GM18867 (cell line): ENCODE results near the gene MUTYH.
"Not testable (repeated sequence)": the region's sequence is repeated elsewhere in the genome, so short reads cannot be mapped to it uniquely, and the experiment has no call there.

ENCODE experiments used
- ATAC-seq: cut with Tn5 transposase; IDR thresholded peaks from one replicate; pipeline ENCODE4 v1.9.1; 2021; ENCODE audit warnings: mild to moderate bottlenecking, moderate library complexity; ENCODE audit not compliant: unreplicated experiment

The MUTYH gene

GRCh38 chr1:45339789-45340558 lies at the start of gene MUTYH, which contains the start of gene TOE1:
TSS of gene MUTYH (minus strand) at chr1:45340440. CDS start at chr1:45334505, 5,935 bp downstream.
TSS of gene TOE1 (plus strand) at chr1:45340170. CDS start at chr1:45340253, 83 bp downstream.
- peak; percentile 82 for ATAC-seq

GRCh38 chr1:45386219-45386618 lies 46.0 kb upstream of the MUTYH start:
- ATAC-seq, result no peak

DNA sequence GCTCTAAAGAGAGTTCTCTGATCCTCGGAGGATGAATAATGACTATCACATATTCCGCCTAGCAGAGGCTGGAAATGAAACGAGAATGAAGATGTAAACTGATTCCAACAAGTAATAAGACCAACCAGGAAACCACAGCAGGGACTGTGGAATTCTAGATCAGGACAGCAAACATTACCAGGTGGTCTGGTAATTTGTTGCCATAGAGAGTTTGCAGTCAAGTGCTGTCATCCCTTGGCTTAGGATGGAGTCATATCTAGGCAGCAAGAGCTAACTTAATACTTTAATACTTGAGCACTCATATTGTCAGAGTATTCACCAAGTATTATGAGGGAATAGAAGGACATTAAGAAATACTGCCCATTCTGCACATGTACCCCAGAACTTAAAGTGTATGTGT lies 45.1 kb upstream of the MUTYH start:
- no peak for ATAC-seq

GRCh38 chr1:45384213-45384612 lies 44.0 kb upstream of the MUTYH start:
- ATAC-seq, result not testable (repeated sequence)

- ATAC-seq, result no peak
These were observed 43.0 kb upstream of the MUTYH start for GRCh38 chr1:45383191-45383590.

DNA sequence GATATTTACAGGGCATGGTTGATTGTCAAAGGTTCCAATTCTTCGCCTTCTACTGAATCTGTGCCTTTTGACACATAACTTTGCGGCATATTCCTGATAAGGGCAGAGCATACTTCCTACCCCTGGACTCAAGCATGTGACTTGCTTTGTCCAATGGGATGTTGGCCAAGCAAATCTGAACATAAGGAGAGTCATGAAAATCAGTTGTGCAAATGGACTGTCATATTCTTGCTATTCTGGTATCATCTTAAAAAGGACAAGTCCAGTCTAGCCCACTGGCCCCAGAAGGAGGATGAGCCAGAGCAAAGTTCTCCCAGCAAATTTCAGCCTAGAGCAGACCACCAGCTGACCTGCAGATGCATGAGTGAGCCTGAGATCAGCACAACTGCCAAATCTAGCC lies 41.0 kb upstream of the MUTYH start:
- no peak for ATAC-seq

DNA sequence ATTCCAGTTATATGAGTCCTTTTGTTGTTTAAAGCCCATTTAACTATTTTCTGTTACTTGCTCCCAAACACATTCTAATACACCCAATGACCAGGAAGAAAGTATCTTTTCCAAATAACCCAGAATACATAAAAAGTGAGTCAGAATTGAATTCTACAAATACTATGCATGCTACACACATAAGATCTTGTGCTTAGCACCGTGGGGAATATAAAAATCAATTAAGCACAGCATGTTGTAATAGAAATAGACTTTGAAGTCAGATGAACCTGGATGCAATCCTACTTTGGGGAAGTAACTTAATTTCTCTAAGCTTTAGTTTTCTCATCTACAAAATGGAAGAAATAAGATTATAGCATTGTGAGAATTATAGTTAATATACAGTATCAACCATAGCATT lies 40.5 kb upstream of the MUTYH start:
- no peak for ATAC-seq

DNA sequence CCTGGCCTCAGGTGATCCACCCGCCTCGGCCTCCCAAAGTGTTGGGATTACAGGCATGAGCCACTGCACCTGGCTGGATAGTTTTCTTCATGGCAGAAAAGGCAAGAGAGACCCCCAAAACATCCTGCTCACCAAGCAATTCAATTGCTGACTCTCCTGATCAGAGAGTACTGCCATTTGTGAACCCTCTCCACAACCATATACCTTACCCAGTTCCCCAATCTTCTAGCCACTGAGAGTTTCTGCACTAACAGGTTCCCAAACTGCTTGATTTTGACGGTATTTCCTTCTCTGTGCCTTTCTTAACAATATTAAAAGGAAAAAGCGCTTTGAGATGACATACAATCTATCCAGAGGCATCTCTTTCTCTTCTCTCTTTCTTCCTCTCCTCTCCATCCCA lies 39.9 kb upstream of the MUTYH start:
- no peak for ATAC-seq

- ATAC-seq, result no peak
These were observed 39.3 kb upstream of the MUTYH start for GRCh38 chr1:45379524-45379923.

GRCh38 chr1:45378184-45378583 lies 37.9 kb upstream of the MUTYH start:
- ATAC-seq, result no peak

- no peak for ATAC-seq
These were observed 35.2 kb upstream of the MUTYH start for GRCh38 chr1:45375104-45376090.

DNA sequence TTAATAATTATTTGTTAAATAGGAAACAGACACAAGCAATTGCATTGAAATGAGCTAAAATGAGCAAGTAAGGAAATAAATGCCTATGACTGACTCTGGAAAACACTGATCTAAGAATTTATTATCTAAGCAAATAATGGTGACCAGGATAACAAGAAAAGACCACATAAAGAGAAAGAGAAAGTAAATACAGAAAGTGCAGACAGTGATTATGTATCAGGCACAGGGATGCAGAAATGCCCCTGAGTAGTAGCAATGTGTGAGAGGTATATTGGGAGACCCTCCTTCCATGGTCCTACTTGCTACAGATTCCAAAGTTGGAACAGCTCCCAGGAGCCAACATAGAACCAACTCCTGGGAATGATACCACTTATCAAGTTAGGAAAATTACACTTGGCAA lies 33.3 kb upstream of the MUTYH start:
- no peak for ATAC-seq

DNA sequence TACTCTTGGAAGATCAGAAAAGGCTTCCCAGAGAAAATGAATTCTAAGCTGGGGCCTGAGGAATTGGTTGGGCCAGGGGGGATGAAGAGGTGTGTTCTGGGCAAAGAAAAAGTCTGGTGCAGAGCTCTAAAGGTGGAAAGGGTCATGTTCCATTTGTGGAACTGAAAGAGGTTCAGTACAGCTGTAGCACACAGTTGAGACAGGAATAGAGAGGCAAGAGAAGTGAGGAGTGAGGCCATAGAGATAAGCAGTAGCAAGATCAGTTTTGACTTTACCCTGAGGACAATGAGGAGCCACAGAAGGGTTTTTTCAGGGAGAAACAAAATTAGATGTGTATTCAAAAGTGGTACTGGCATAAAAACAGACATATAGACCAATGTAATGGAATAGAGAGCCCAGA lies 30.3 kb upstream of the MUTYH start:
- ATAC-seq, result peak; percentile 79

DNA sequence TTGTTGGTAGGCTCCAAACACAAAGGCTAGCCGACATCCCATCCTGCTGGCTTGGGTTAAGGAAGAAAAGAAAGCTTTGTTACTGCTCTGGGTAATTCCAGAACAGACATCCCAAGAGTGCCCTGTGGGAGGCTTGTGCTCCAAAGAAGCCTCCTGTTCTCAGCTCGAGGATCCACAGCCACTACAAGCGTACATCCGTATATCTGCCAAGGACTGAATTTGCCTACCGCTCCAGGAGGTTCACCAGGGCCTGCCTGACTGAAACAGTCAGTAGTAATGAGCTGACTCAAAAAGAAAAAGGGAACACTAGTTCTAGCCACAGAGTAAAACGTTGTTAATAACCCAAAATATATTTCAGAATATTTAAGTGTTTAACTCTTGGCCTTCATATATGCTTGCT lies 24.8 kb upstream of the MUTYH start:
- peak; percentile 78 for ATAC-seq

- no peak for ATAC-seq
These were observed 24.1 kb upstream of the MUTYH start for GRCh38 chr1:45364294-45364693.

- ATAC-seq, result not testable (repeated sequence)
These were observed 20.7 kb upstream of the MUTYH start for GRCh38 chr1:45360981-45361380.

DNA sequence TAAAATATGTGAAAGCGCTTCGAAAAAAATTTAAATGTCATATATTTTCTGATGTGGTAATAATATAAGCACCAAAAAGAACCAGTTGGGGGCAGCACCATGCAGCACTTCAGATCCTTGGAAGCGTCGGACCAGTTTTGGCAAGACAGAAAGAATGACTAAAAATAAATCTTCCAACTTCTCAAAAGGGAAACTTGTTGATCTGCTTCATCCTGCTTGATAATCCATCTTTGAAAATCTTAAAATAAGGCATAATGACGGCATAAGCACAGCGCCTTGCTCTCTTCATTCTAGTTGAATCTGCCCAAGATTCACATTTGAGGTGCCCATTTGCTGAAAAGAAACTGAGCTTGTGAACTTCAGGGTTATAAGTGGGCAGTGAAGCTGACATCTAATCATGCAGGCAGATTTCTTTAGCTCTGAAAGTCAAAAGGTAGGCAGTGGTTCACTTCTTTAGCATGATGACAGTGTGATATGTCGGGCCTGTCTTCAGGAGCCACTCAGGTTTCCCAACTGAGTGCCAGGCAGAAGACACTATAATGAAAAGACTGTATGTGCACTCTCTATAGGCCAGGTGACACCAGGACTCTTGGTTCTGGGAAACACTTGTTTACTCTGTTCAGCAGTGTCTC lies 19.8 kb upstream of the MUTYH start:
- ATAC-seq, result no peak

DNA sequence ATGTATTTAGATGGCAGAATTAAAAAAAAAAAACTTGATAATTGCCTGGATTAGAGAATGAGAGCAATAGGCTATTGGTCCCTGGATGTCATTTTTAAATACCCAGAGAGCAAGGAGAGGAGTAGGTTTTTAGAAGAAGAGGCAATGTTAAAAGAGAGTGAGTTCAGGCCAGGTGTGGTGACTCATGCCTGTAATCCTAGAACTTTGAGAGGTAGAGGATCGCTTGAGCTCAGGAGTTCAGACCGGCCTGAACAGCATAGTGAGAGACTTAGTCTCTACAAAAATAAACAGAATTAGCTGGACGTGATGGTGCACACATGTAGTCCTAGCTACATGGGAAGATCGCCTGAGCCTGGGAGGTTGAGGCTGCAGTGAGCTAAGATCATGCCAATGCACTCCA lies 15.9 kb upstream of the MUTYH start:
- no peak for ATAC-seq

DNA sequence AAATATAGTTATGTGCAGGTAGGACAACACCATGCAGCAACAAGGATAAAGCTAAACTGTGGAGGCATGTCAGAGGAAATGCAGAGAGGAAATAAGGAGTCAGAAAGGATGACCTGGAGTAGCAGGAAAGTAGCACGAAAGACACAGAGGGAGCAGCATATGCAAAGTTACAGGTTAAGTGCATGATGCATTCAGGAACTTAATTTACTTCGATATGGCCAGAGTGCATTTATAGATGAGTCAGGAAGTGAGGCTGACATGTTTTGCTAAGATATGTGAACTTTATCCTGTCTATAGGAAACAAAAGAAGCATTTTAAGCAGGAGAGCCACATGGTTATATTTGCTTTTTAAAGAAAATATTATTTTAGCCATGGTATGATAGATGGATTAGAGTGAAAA lies 15.4 kb upstream of the MUTYH start:
- ATAC-seq, result no peak

GRCh38 chr1:45354838-45355237 lies 14.6 kb upstream of the MUTYH start:
- no peak for ATAC-seq

DNA sequence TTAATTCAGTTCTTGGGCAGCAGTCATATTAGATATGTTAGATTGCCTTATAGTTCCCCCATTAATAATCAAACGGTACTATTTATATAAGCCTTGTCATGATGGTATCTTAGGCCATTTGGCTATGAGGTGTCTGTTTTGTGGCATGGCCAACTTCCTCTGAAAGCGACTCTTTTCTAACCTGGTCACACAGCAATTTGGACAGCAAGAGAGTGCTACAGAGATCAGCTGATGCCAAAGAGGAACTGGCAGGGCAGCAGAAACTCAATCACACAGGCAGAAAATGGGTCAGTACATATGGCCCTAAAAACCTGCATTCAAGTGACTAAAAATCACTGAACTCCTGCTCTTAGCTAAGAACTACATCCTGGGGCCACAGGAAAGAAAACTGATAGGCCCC lies 13.4 kb upstream of the MUTYH start:
- ATAC-seq, result no peak
